ENCODE measurements around the gene TAAR6. TPM values are rescaled to one million over a fixed set of nuclear protein-coding genes. Genes with fewer than 3 reads are reported as not detected.

TAAR6 gene, protein sequence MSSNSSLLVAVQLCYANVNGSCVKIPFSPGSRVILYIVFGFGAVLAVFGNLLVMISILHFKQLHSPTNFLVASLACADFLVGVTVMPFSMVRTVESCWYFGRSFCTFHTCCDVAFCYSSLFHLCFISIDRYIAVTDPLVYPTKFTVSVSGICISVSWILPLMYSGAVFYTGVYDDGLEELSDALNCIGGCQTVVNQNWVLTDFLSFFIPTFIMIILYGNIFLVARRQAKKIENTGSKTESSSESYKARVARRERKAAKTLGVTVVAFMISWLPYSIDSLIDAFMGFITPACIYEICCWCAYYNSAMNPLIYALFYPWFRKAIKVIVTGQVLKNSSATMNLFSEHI
- total RNA-seq (2012; rRNA removed) (not detected in 2 replicates), polyA plus RNA-seq (2012; rRNA removed) (not detected in 2 replicates), Bru-seq, nascent RNA (not detected), BruChase-seq, experiment 1, labeled RNA remaining after a 6-hour chase (not detected), BruChase-seq, experiment 2, labeled RNA remaining after a 2-hour chase (not detected)
- polyA plus RNA-seq (2012; cell fraction: cytosol; rRNA removed): not detected in 2 replicates
- not detected in 2 replicates for polyA plus RNA-seq (2012; cell fraction: nucleus; rRNA removed; ENCODE audit: low replicate concordance)
- long read RNA-seq: 0 reads

DNA sequence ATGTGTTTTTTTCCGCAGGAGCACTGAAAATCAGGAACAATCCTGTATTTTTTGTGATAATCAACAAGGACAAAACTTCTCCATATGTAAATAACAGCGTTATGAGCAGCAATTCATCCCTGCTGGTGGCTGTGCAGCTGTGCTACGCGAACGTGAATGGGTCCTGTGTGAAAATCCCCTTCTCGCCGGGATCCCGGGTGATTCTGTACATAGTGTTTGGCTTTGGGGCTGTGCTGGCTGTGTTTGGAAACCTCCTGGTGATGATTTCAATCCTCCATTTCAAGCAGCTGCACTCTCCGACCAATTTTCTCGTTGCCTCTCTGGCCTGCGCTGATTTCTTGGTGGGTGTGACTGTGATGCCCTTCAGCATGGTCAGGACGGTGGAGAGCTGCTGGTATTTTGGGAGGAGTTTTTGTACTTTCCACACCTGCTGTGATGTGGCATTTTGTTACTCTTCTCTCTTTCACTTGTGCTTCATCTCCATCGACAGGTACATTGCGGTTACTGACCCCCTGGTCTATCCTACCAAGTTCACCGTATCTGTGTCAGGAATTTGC is at the start of gene TAAR6:
Gene TAAR6 (plus strand): TSS at position 102 of the 557 bp plus-strand sequence. CDS start 0 bp downstream, at position 102.
- Histone ChIP-seq H3K9me1 (ENCODE audit: insufficient read depth, low read length) (no peaks in the 10 kb centered on the region), H2AK5ac (ENCODE audit: low read depth, low read length) (no peak within 1 kb of the TSS), H4K5ac (ENCODE audit: low read depth, low read length) (no peak within 1 kb of the TSS), H3K56ac (ENCODE audit: extremely low read depth, insufficient read depth, low read length) (no peak within 1 kb of the TSS), H2BK15ac (ENCODE audit: low read depth, low read length) (no peak within 1 kb of the TSS), H3K79me1 (ENCODE audit: low read depth in 1 of 2, low read length in 2 of 2) (no peaks in the 10 kb centered on the region), H3K27ac (ENCODE audit: insufficient read depth, low read length) (no peak within 1 kb of the TSS), H3K4me2 (ENCODE audit: low read depth, low read length) (no peak within 1 kb of the TSS), H2AFZ (replicated peaks; ENCODE audit: low read length, poor library complexity) (no peak within 1 kb of the TSS), H3K27me3 (ENCODE audit: control insufficient read depth, insufficient read depth, low read length) (peaks cover 38% of the 10 kb centered on the region), H2BK5ac (ENCODE audit: low read depth, low read length, poor library complexity, severe bottlenecking) (no peak within 1 kb of the TSS), H2BK120ac (ENCODE audit: low read depth, low read length) (no peak within 1 kb of the TSS), H3K4me3 (ENCODE audit: insufficient read depth, low read depth, low read length) (no peak within 1 kb of the TSS), H3K4me1 (ENCODE audit: control insufficient read depth, insufficient read depth, low read length) (no peaks in the 10 kb centered on the region), H4K8ac (ENCODE audit: low read depth in 2 of 2, low read length in 2 of 2) (no peak within 1 kb of the TSS), H2AK9ac (replicated peaks; ENCODE audit: low read depth, low read length, poor library complexity) (no peak within 1 kb of the TSS), H3K23ac (ENCODE audit: low read depth, low read length) (no peak within 1 kb of the TSS), H3K9me3 (ENCODE audit: control insufficient read depth, insufficient read depth, low read length) (no peaks in the 10 kb centered on the region), H3K14ac (replicated peaks; ENCODE audit: low read depth, low read length) (no peak within 1 kb of the TSS), H3K4ac (ENCODE audit: low read depth, low read length) (no peak within 1 kb of the TSS), H3K18ac (ENCODE audit: low read depth, low read length) (no peak within 1 kb of the TSS), H2BK20ac (ENCODE audit: low read depth, low read length) (no peak within 1 kb of the TSS), H3K36me3 (ENCODE audit: control insufficient read depth, insufficient read depth, low read length) (no peaks in the 10 kb centered on the region), H3K9ac (ENCODE audit: low read depth, low read length) (no peak within 1 kb of the TSS), H4K20me1 (ENCODE audit: insufficient read depth, low read length) (no peaks in the 10 kb centered on the region), H4K91ac (ENCODE audit: insufficient read depth, low read depth, low read length) (no peak within 1 kb of the TSS)
- in situ Hi-C loops (cut with MboI; ENCODE audit: low sequenced_read_pairs): no loop called here
- CTCF ChIA-PET: no interaction called here
- ATAC-seq (ENCODE audit: low read depth) (no peak), DNase-seq (no peak)
- WGBS, 2 experiments (ENCODE audit: extremely low coverage in 2 of 2, insufficient read length in 1 of 2): no CpG with 5 or more reads among the region's 15 CpGs
- POLR2A ChIA-PET (ENCODE audit: unreplicated experiment): no interaction called here
- dilution Hi-C loops (cut with HindIII; ENCODE audit: low sequenced_read_pairs, unreplicated experiment): no loop called here
- intact Hi-C loops (cut with micrococcal nuclease): no loop called here
- no TSS peak for BruUV-seq (replicated peaks)
- no peak for TF ChIP-seq MAZ (IDR thresholded peaks at IDR 0.05; ENCODE audit: borderline replicate concordance, low read depth, low read length)
- no peak for TF ChIP-seq BHLHE40 (IDR thresholded peaks at IDR 0.05; ENCODE audit: low read depth, low read length)
- TF ChIP-seq RCOR1 (IDR thresholded peaks at IDR 0.05; ENCODE audit: insufficient replicate concordance, low read length): no peak
- TF ChIP-seq, protein P1, sequence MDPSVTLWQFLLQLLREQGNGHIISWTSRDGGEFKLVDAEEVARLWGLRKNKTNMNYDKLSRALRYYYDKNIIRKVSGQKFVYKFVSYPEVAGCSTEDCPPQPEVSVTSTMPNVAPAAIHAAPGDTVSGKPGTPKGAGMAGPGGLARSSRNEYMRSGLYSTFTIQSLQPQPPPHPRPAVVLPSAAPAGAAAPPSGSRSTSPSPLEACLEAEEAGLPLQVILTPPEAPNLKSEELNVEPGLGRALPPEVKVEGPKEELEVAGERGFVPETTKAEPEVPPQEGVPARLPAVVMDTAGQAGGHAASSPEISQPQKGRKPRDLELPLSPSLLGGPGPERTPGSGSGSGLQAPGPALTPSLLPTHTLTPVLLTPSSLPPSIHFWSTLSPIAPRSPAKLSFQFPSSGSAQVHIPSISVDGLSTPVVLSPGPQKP (IDR thresholded peaks at IDR 0.05; ENCODE audit: borderline replicate concordance, low read depth, low read length): no peak
- TF ChIP-seq SMC3 (IDR thresholded peaks at IDR 0.05; ENCODE audit: low read depth, low read length): no peak
- TF ChIP-seq CHD1 (IDR thresholded peaks at IDR 0.05; ENCODE audit: low read depth, low read length): no peak
- TF ChIP-seq, protein P2, sequence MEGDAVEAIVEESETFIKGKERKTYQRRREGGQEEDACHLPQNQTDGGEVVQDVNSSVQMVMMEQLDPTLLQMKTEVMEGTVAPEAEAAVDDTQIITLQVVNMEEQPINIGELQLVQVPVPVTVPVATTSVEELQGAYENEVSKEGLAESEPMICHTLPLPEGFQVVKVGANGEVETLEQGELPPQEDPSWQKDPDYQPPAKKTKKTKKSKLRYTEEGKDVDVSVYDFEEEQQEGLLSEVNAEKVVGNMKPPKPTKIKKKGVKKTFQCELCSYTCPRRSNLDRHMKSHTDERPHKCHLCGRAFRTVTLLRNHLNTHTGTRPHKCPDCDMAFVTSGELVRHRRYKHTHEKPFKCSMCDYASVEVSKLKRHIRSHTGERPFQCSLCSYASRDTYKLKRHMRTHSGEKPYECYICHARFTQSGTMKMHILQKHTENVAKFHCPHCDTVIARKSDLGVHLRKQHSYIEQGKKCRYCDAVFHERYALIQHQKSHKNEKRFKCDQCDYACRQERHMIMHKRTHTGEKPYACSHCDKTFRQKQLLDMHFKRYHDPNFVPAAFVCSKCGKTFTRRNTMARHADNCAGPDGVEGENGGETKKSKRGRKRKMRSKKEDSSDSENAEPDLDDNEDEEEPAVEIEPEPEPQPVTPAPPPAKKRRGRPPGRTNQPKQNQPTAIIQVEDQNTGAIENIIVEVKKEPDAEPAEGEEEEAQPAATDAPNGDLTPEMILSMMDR (conservative IDR thresholded peaks at IDR 0.05; ENCODE audit: low read depth, low read length): no peak
- TF ChIP-seq, protein P3, sequence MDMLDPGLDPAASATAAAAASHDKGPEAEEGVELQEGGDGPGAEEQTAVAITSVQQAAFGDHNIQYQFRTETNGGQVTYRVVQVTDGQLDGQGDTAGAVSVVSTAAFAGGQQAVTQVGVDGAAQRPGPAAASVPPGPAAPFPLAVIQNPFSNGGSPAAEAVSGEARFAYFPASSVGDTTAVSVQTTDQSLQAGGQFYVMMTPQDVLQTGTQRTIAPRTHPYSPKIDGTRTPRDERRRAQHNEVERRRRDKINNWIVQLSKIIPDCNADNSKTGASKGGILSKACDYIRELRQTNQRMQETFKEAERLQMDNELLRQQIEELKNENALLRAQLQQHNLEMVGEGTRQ (IDR thresholded peaks at IDR 0.05; ENCODE audit: low read depth, low read length): no peak
- no peak for TF ChIP-seq MXI1 (IDR thresholded peaks at IDR 0.05; ENCODE audit: borderline replicate concordance, low read depth, low read length)
- no peak for TF ChIP-seq CEBPB (IDR thresholded peaks at IDR 0.05; ENCODE audit: low read depth, low read length)
- no peak for TF ChIP-seq MAFK (IDR thresholded peaks at IDR 0.05; ENCODE audit: low read depth, low read length)
- no peak for TF ChIP-seq RFX5 (IDR thresholded peaks at IDR 0.05; ENCODE audit: low read depth, low read length)
- no peak for TF ChIP-seq POLR2A (IDR thresholded peaks at IDR 0.05; ENCODE audit: low read depth, low read length)
- no peak for TF ChIP-seq NFE2L2 (IDR thresholded peaks at IDR 0.05; ENCODE audit: low read depth, low read length)
